Endometrial microvascular endothelial cells (primary cell): Measurements from ENCODE around the gene AKR1C8. TPM values are rescaled to one million over a fixed set of nuclear protein-coding genes. Genes with fewer than 3 reads are reported as not detected.
"Not testable (repeated sequence)": the region's sequence is repeated elsewhere in the genome, so short reads cannot be mapped to it uniquely, and the experiment has no call there.

Source experiments
- in situ Hi-C: cut with HindIII; loops from 2 replicates; pipeline ENCODE4 v1.10.0; 2017; ENCODE audit warnings: low sequenced_read_pairs, low pct_unique_long_range_greater_than_20kb; ENCODE audit errors: inconsistent ontology term
- total RNA-seq: library from RNA; depleted of rRNA; stranded (reverse); fragments of >200 nt; gene quantifications from one replicate; pipeline ENCODE4 v1.2.3, GENCODE V29; 2015; ENCODE audit errors: inconsistent ontology term

AKR1C8 gene
- total RNA-seq, 1 donor from 2014 or later, result not detected

DNA sequence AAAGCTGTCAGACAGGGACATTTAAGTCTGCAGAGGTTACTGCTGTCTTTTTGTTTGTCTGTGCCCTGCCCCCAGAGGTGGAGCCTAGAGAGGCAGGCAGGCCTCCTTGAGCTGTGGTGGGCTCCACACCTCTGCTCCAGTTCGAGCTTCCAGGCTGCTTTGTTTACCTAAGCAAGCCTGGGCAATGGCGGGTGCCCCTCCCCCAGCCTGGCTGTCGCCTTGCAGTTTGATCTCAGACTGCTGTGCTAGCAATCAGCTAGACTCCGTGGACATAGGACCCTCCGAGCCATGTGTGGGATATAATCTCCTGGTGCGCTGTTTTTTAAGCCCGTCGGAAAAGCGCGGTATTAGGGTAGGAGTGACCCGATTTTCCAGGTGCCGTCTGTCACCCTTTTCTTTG lies 4.4 kb downstream of the AKR1C8 start:
- in situ Hi-C loops, result not testable (repeated sequence)

DNA sequence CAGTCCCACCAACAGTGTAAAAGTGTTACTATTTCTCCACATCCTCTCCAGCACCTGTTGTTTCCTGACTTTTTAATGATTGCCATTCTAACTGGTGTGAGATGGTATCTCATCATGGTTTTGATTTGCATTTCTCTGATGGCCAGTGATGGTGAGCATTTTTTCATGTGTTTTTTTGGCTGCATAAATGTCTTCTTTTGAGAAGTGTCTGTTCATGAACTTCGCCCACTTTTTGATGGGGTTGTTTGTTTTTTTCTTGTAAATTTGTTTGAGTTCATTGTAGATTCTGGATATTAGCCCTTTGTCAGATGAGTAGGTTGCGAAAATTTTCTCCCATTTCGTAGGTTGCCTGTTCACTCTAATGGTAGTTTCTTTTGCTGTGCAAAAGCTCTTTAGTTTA lies 9.4 kb downstream of the AKR1C8 start:
- in situ Hi-C loops, result not testable (repeated sequence)

DNA sequence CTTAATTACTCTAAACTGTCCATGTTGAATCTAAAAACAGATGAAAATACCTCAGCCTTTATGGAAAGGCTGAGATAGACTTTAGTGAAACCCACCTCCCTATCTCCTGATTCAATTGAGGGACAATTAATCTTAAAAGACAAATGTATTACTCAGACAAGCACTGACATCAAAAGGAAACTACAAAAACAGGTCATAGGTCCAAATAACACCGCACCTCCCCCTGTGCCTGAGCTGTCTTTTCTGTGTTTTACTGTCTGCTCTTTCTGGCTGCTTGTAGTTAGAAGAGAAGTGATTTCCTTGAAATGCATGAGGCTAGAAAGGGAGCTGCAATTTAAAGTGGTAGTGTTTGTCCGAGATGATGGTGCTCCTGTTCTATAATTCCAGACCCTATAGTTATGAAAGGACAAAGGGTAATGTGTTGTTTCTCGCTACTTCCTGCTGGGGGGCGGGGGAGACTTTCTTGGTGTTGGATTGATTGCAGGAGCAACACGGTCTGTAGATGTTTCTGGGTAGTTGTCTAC lies 16.0 kb downstream of the AKR1C8 start:
- in situ Hi-C loops, result no loop called here

DNA sequence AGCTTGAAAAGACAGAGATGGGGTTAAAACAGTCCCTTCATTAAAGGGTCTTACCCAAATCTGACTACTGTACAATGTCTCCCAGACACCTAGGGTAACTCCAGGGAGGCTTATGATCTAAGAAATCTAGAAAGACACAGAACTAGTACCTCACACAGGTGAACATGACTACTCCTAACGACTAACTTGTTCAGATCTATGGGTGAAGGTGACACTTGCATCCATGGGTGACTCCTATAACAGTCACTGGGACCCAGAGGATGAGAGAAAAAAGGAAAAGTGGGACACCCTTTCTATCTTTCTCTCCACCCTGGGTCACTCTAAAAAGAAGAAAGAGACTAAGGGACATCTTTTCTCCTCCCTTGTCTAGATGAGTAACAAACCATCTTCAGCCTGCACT lies 19.2 kb downstream of the AKR1C8 start:
- in situ Hi-C loops, result no loop called here

DNA sequence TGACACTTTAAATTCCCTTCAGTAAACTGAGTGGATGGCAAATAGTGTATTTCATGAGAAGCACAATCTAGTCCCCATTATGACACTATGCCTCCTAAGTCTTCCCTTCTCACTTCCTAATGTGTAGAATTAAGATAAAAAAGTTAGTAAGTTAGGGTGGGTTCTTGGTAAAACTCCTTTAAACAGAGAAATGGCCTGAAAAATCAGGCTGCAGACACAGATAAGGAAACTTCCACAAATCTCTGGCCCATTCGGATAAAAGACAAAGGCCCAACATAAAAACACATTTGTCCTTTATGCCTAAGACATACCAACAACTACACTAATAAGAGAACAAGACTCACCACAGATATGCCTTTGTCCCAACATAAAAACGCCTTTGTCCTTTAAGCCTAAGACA lies 21.5 kb downstream of the AKR1C8 start:
- in situ Hi-C loops, result no loop called here

DNA sequence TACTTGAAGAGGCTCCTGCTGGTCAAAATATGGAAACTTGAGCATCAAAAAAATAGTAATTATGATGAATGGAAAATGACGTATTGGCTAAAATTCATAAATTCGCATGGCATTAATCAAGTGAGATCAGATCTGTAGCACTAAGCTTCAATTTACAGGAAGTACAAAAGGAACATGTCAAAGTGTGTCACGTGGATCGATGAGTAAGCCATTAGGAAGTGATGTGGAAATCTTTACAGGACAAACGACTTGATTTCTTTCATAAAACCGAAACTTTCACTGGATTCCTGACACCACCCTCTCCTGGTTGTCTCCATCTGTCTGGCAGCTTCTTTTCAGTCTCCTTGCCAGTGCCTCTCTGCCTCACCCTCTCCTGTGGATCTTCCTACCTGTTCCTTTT lies 25.8 kb downstream of the AKR1C8 start:
- in situ Hi-C loops, result no loop called here

DNA sequence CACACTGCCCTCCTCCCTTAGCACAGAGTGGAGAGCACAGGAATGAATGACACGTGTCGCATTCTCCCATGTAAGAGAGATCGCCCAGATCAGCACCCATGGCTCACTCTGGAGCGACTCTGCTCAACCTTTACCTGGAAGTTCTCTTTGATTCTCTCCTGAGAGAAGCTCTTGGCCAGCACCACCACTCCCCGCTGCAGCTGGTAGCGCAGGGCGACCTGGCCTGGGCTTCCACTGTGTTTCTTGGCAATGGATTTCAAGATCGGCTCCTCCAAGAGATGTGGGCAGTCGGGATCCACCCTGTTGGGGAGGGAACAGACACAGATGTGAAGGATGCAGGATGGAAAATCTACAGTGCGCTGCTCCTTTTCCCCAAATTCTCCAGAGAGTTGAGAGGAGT lies 27.4 kb downstream of the AKR1C8 start:
- in situ Hi-C loops, result no loop called here

DNA sequence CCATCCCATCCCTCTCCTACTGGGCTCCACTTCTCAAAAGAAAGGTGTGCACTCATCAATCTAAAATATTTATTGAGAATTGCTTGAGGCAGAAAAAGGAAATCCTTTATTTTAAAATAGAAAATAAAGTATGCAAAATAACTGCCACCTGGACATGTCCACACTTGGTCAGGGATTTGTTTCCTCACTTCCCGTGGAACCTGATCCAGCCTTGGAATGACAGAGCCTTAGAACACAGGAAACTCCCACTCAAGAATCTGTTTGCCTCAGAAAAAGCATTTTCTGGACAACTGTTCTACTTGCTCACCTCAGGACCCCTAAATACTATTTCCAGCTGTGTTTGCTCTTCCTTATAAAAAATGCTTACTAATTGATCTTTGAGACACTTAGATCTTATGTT lies 29.0 kb downstream of the AKR1C8 start:
- in situ Hi-C loops, result no loop called here

DNA sequence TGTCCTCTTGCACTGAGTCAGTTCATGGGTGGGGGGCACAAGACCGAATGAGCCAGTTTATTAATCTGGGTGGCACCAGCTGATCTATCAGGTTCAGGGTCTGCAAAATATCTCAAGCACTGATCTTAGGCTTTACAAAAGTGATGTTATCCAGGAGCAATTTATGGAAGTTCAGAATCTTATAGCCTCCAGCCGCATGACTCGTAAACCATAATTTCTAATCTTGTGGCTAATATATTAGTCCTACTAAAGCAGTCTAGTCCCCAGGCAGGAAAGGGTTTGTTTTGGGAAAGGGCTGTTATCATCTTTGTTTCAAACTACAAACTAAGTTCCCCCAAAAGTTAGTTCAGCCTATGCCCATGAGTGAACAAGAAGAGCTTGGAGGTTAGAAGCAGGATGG lies 33.9 kb downstream of the AKR1C8 start:
- in situ Hi-C loops, result no loop called here

DNA sequence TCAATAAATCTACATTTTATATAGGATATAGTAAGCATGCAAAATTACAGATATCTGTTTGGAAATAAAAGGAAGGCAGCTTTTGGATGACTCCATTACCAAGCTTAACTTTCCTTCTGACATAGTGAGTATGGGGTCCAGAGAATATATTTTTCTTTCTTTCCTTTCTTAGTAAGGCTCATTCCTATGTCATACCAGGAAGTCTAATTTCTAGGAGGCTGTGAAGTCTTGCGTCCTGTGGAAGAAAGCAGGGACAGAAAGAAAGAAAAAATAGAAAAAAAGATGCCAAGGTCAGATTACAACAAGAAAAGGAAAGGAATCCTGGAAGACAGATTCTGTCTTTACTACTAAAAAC lies 36.3 kb downstream of the AKR1C8 start:
- in situ Hi-C loops, result no loop called here

DNA sequence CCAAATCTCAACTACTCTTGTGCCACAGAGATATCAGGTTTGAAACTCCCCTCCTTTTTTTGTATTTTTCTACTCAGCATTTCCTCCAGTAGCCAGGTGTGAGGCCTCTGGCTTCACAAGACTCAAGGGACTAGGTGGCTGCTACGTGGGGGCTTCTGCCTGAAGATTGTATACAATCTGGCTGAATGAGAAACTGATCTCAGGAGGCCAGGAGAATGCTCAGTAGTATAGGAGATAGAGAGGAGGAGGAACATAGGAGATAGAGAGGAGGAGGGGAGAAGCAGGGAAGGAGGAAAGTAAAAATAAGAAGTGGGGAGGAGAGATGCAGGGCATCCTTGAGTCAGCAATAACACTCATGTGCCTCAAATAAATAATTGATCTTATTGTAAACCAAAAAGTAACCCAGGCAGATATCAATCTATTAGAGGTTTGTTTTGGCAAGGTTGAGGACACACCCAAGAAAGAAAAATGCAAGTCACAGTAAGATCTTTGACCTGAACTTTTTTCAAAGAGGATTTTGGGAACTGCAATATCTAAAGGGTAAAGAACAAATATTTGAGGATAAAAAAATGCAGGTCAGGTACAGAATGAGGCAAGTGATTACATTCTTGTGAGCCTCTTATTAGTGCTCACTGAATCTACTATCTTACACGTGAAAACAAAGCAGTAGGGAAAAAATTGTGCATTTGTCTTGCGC lies 36.8 kb downstream of the AKR1C8 start:
- in situ Hi-C loops, result no loop called here

DNA sequence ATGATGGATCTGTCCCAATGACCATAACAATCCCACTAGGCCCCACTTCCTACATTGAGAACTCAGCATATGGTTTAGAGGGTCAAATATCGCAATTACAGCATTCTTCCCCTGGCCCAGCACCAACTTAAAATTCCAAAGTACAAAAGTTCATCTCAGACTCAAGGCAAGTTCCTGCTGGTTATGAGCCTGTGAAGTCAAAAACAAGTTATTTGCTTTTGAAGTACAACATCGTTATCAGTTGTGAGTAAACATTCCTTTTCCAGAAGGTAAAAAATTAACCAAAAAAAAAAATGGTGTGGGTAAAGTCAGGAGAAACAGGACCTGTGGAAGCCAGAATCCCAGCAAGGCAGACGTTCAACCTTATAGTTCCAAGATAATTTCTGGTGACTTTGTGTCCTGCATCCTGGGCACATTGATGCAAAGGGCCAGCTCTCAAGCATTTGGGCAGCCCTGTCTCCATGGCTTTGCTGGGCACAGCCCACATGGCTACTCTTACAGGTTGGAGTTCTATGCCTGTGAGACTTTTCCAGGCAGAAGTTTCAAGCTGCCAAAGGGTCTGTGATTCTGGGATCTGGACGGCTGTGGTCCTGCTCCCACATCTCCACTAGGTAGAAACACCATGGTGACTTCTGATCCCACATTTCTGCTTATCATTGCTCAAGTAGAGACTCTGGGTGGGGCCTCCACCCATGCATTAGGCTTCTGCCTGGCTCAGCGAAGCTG lies 37.5 kb downstream of the AKR1C8 start:
- in situ Hi-C loops, result no loop called here

DNA sequence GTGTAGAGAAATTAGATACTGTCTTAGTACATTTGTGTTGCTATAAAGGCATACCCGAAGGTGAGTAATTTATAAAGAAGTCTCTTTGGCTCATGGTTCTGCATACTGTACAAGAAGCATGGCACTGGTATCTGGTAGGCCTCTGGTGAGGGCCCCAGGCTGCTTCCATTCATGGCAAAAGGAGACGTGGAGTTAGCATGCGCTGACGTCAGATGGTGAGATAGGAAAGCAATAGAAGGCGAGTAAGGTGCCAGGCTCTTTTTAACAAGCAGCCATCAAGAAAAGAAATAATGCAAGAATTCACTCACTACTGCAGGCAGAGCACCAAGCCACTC lies 38.1 kb downstream of the AKR1C8 start:
- in situ Hi-C loops, result no loop called here

DNA sequence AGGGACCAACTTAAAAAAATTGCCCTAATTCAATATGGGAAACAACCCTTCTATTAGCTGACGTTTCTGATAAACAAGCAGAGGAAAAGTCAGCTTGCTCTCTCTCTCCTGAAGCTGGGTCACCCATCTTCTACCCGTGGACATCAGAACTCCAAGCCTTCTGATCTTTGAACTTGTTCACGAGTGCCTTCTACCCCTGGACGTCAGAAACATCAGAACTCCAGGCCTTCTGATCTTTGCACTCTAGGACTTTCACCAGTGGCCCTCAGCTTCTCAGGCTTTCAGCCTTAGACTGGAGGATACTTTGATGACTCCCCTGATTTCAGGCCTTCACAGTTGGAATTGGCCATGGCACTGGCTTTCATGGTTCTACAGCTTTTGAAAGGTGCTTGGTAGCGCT lies 41.8 kb downstream of the AKR1C8 start:
- in situ Hi-C loops, result no loop called here

DNA sequence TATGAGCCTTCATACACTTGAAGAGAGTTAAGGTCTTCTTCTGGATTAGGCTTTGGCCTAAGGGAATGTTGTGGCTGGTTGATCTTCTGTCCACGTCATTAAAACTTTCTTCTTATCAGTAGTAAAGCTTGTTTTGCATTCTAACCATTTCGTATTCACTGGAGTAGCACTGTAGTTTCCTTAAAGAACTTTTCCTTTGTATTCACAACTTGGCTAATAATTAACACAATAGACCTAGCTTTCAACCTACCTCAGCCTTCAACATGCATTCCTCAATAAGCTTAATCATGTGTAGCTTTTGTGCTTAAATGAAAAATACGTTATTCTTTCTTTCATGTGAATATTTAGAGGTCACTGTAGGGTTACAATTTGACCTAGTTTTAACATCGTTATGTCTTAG lies 42.8 kb downstream of the AKR1C8 start:
- in situ Hi-C loops, result no loop called here

DNA sequence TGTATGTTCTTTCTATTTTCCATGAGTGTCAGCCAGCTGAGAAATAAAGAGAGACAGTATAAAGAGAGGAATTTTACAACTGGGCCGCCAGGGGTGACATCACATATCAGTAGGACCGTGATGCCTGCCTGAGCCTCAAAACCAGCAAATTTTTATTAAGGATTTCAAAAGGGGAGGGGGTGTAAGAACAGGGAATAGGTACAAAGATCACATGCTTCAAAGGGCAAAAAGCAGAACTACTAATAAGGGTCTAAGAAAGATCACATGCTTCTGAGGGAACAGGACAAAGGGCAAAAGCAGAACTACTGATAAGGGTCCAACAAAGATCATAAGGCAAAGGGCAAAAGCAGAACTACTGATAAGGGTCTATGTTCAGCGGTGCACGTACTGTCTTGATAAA lies 47.3 kb downstream of the AKR1C8 start:
- in situ Hi-C loops, result not testable (repeated sequence)

DNA sequence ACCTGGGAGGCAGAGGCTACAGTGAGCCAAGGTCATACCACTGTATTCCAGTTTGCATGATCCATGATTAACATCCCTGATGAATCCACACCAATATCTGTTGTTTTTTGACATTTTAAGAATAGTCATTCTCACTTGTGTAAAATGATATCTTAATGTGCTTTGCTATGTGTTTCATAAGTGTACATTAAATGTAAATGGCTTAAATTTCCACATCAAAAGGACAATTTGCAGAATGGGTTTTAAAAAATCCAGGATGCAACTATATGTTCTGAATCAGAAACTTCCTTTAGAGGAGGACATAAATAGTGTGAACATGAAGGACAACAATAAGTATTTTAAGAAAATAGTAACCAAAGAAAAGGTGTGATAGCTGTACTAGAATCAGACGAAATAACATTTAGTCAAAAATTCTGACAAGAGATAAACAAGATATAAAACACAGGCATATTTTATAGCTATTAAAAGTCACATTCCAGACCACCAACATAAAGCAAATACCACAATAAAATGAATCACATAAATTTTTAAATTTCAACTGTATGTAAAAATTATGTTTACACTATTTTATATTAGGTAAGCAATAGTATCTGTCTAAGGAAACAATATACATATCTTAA lies 48.4 kb downstream of the AKR1C8 start:
- in situ Hi-C loops, result no loop called here

DNA sequence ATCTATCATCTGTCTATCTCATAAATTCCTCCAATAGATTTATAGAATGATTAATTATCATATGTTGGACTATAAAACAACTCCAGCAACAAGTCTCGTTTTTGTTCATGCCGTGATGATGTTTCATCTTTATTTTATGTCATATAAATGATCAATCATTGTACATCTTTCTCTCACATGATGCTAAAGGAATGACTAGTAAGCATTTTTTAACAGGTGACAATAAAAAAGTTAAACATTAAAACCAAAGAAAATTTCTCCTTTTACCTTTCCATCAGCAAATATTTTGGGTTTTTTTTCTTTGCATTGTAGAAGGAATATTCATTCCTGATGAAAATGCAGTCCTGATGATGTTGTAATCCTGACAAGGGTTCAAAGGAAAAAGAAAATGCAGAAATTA lies 49.4 kb downstream of the AKR1C8 start:
- in situ Hi-C loops, result no loop called here

DNA sequence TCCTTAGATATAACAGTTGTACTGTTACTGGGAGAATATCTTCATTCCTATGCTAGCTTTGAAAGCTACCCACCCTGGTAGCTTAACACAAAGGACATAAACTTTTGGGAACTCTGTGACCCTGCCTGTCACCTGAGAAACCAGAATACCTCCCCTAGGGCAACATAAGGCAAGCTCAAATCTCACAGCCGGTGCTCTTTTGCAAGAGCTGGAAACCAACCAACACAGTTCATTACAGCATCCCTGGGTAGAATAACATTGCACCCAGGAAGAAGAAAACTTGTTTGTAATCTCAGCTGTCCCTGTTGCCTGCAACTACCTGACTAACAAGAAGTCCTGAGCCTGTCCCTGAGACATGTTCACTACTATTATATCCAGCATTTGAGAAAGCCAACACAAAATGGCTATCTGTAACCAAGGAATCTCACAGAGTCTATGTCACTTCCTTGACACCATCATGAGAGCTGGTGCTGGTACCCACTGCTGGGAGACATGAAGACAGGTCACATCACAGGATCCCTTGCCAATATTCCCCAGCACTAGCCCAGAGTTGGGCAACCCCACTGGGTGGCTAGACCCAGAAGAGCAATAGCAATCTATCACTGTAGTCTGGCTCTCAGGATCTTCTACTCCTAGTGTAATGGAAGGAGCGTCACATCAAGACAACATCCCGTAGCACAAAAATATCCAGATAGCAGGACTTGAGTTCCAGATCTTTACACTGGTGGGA lies 59.5 kb downstream of the AKR1C8 start:
- in situ Hi-C loops, result no loop called here

DNA sequence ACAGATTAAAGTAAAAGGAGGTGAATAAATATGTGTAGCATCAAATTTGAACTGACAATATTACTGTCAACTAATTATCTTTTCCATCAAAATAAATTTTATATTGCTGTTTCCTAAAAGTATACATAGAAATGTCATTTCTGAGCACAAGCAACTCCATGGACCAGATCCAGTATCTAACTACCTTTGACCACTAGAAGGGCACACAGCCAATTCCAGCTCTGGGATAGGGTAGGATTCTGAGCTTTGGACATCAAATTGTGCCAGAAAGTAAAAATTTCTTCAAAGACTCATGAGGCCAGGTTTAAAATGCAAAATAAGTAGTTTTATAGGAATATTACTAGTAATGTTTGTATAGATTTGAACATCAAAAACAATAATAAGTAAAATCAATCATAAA lies 61.1 kb downstream of the AKR1C8 start:
- in situ Hi-C loops, result no loop called here
